ENCODE results near the gene CNOT3. TPM values are rescaled to one million over a fixed set of nuclear protein-coding genes. Genes with fewer than 3 reads are reported as not detected.

The CNOT3 gene
- total and polyA plus RNA-seq, 2 experiments from 2014 or later, result 39.6 to 52.8 TPM

DNA sequence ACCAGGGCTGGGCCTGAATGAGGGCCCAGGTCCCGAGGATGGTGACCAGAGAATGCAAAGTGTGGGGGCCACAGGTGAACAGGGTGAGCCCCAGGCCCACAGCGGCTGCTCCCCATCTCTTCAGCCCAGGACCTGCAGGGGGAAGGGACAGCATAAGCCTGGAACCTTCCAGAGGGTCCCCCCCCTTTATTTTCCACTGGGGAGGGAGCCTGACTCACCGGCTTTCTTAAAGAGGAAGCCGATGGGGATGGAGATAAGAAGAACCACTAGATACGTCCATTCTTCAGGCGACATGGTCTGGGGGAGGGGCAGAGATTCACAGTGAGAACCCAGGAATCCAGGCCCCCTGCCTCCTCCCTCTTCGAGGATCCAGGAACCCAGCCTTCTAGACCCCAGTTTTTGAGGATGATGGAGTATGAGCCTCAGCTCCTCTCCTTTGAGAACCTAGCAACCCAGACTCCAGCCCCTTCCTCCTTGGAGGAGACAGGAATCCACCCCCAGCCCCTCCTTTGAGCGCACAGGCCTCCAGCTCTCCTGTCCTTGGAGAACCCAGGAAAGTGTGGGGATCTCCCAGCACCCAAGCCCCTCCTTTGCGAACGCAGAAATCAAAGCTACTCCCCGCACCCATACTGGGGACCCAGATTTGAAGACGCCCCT lies 50.8 kb downstream of the CNOT3 start:
- peaks cover 3% of the 10 kb centered on the region for H3K36me3 ChIP-seq
- peak in 1 of 2 donors; percentile 50 for DNase-seq (ENCODE audit: low read depth in 1 of 2, low spot score in 1 of 2)
- H3K27me3 ChIP-seq, result no peaks in the 10 kb centered on the region
- H3K9me3 ChIP-seq (ENCODE audit: low read depth), result no peaks in the 10 kb centered on the region
- peak overlapping the region; percentile 95 for H3K27ac ChIP-seq
- H3K4me3 ChIP-seq, result peak overlapping the region; percentile 67
- TF ChIP-seq, protein P1, sequence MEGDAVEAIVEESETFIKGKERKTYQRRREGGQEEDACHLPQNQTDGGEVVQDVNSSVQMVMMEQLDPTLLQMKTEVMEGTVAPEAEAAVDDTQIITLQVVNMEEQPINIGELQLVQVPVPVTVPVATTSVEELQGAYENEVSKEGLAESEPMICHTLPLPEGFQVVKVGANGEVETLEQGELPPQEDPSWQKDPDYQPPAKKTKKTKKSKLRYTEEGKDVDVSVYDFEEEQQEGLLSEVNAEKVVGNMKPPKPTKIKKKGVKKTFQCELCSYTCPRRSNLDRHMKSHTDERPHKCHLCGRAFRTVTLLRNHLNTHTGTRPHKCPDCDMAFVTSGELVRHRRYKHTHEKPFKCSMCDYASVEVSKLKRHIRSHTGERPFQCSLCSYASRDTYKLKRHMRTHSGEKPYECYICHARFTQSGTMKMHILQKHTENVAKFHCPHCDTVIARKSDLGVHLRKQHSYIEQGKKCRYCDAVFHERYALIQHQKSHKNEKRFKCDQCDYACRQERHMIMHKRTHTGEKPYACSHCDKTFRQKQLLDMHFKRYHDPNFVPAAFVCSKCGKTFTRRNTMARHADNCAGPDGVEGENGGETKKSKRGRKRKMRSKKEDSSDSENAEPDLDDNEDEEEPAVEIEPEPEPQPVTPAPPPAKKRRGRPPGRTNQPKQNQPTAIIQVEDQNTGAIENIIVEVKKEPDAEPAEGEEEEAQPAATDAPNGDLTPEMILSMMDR (IDR thresholded peaks at IDR 0.05; ENCODE audit: low read depth, low read length), result no peak
- peaks cover 11% of the 10 kb centered on the region for H3K4me1 ChIP-seq (ENCODE audit: low read depth)

DNA sequence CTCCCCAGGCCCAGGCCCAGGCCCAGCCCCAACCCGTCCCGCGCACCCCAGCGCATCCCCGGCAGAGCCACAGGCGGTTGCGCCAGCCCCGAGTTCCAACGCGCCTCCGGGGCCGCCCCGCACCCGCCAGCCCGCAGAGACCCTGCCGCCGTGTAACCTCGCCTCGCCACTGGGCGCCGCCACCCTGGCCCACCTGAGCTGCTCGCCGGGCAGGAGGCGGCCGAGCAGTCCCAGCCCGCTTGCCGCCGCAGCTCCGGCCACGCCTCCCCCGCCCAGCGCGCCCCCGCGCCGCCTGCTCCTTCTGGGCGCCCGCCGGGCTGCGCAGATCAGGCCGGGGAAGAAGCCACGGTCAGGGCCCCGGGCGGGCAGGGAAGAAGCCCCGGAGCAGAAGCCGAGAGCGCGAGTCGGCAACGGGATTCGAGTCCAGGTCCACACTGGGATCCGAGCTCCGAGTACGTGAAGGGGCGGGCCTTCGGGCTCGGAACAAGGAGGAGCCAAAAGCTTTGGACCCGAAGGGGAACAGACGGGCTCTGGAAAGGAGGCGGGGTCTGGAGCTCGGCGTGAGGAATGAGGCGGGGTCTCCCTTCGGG lies 51.7 kb downstream of the CNOT3 start, which contains the start of gene MBOAT7:
MBOAT7 (minus strand) TSS at position 436 of the 590 bp plus-strand sequence. CDS start 1,072 bp downstream, outside the sequence.
- Histone ChIP-seq H3K4me3 (peak within 1 kb of the TSS; percentile 67), H3K27me3 (no peaks in the 10 kb centered on the region), H3K4me1 (ENCODE audit: low read depth) (peaks cover 11% of the 10 kb centered on the region), H3K27ac (peak within 1 kb of the TSS; percentile 98), H3K9me3 (ENCODE audit: low read depth) (no peaks in the 10 kb centered on the region), H3K36me3 (peaks cover 10% of the 10 kb centered on the region)
- DNase-seq (ENCODE audit: low read depth in 1 of 2, low spot score in 1 of 2), result no peak
- TF ChIP-seq, protein P1 (IDR thresholded peaks at IDR 0.05; ENCODE audit: low read depth, low read length), result peak; percentile 16

DNA sequence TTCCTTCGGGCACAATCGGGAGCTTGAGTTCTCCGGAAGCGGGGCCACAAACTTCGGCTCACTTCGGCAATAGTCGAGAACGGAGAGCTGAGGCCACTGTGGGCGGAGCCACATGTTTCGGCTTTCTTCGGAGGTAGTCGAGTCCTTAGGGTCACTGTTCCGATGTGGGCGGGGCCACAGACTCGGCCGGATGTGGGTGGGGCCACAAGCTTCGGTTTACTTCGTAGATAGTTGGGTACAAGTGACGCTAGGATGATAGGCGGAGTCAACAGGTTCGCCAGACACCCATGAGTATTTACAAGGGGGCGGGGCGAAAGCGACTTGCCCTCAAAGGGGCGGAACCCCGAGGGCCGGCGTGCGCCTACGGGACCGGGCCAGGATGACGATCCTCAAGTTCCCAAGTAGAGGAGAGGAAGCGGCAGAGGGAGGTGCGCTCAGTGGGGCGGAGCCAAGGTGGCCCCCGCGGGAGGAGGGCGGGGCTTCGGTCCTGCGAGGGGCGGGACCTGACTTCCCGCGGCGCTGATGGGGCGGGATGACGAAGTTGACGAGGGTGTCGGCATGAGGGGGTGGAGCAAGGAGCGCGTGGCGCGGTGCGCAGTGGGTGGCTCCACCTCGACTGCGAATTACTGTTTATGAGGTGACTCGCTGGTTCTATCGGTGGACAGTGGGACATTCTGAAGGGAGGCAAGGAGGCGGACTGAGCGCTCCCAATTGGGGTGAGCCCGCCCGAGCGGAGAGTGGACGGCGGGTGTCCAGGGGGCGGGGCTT lies 52.4 kb downstream of the CNOT3 start:
- H3K4me3 ChIP-seq, result peak overlapping the region; percentile 44
- TF ChIP-seq, protein P1 (IDR thresholded peaks at IDR 0.05; ENCODE audit: low read depth, low read length), result no peak
- no peaks in the 10 kb centered on the region for H3K27me3 ChIP-seq
- DNase-seq (ENCODE audit: low read depth in 1 of 2, low spot score in 1 of 2), result peak; percentile 100
- H3K27ac ChIP-seq, result peak overlapping the region; percentile 98
- no peaks in the 10 kb centered on the region for H3K9me3 ChIP-seq (ENCODE audit: low read depth)
- peaks cover 13% of the 10 kb centered on the region for H3K36me3 ChIP-seq
- peaks cover 11% of the 10 kb centered on the region for H3K4me1 ChIP-seq (ENCODE audit: low read depth)

DNA sequence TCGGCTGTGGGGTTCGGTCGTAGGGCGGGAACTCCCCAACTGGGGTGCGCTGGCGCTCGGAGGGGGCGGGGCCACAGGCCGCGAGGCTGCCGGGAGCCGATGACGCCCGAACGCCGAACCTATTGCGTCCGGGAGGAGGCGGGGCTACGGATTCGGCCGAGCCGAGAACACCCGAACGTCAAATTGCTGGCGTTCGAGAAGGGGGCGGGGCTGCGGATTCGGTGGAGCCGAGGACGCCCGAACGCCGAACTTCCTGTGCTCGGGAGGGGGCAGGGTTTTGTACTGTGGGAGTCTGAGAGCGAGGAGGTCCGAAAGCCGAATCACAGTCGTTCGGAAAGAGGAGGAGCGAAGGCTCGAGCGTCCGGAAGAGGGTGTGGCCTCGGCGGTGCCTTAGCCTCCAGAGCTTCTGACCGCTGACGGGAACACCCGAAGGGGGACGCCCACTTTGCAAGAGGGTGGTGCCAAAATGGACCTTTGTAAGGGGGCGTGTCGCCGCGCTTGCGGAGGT lies 53.0 kb downstream of the CNOT3 start:
- no peaks in the 10 kb centered on the region for H3K27me3 ChIP-seq
- peak overlapping the region; percentile 62 for H3K4me3 ChIP-seq
- H3K36me3 ChIP-seq, result peaks cover 13% of the 10 kb centered on the region
- H3K27ac ChIP-seq, result peak overlapping the region; percentile 98
- H3K9me3 ChIP-seq (ENCODE audit: low read depth), result no peaks in the 10 kb centered on the region
- peaks cover 11% of the 10 kb centered on the region for H3K4me1 ChIP-seq (ENCODE audit: low read depth)
- DNase-seq (ENCODE audit: low read depth in 1 of 2, low spot score in 1 of 2), result peak; percentile 100
- TF ChIP-seq, protein P1 (IDR thresholded peaks at IDR 0.05; ENCODE audit: low read depth, low read length), result no peak

DNA sequence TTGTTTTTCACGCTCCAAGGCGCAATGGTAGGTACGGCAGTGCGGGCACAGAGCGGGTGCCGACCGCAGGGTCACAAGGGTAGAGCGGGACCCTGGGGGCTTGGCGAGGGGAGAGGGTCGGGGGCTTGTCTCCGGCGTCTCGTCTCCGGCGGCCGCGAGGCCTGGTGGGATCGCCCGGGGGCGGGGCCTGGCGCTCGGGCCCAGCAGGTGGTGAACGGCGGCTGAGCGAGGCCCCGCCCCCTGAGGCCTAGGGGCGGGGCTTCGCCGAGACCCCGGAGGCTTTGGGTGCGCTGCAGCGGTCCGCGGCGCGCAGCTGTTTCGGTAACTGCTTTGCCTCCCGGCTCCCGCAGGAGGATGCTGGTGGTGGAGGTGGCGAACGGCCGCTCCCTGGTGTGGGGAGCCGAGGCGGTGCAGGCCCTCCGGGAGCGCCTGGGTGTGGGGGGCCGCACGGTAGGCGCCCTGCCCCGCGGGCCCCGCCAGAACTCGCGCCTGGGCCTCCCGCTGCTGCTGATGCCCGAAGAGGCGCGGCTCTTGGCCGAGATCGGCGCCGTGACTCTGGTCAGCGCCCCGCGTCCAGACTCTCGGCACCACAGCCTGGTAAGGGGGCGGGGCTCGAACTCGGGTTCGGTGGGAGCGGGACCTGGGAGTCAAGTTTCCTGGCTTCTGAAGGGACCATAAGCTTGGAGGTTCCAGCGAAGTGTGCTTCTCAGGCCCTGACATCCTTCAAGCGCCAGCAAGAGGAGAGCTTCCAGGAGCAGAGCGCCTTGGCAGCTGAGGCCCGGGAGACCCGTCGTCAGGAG lies 53.6 kb downstream of the CNOT3 start, which contains the start of gene TSEN34:
TSEN34 (plus strand) TSS at position 298 of the 800 bp plus-strand sequence; CDS start at position 355, 57 bp downstream.
- Histone ChIP-seq H3K9me3 (ENCODE audit: low read depth) (no peaks in the 10 kb centered on the region), H3K27me3 (no peaks in the 10 kb centered on the region), H3K27ac (peak within 1 kb of the TSS; percentile 98), H3K4me3 (peak within 1 kb of the TSS; percentile 62), H3K36me3 (peaks cover 13% of the 10 kb centered on the region), H3K4me1 (ENCODE audit: low read depth) (peaks cover 11% of the 10 kb centered on the region)
- peak; percentile 91 to 93 for DNase-seq (ENCODE audit: low read depth in 1 of 2, low spot score in 1 of 2)
- TF ChIP-seq, protein P1 (IDR thresholded peaks at IDR 0.05; ENCODE audit: low read depth, low read length), result no peak
